GM12878 (cell line): ENCODE results near the gene IP6K3. TPM values are rescaled to one million over a fixed set of nuclear protein-coding genes. Genes with fewer than 3 reads are reported as not detected.

Source experiments
- ATAC-seq: fragments of 200-7000 bp; cut with Tn5 transposase; 3 replicates; pipeline ENCODE4 v1.9.1; 2020; ENCODE audit warnings: mild to moderate bottlenecking, moderate library complexity
- BruUV-seq: library from RNA; stranded (reverse); fragments of 400-500 nt; replicated peaks from 2 replicates; lab custom pipeline; 2021; lab: Mats Ljungman, UMichigan
- CTCF ChIA-PET: fragments of 300-600 bp; sonication (Branson Sonifier 250); formaldehyde crosslinking; extraction: SDS; loops from one replicate; lab custom pipeline; 2021; ENCODE audit warnings: inconsistent platforms; lab: Yijun Ruan, JAX
- POLR2A ChIA-PET: fragments of 350-600 bp; formaldehyde crosslinking; extraction: SDS; loops from one replicate; lab custom pipeline; 2021; ENCODE audit warnings: inconsistent platforms; lab: Charles Lee
- RAD21 ChIA-PET: fragments of 300-600 bp; sonication (Branson Sonifier 250); formaldehyde crosslinking; loops from one replicate; lab custom pipeline; 2023; ENCODE audit warnings: antibody characterized with exemption; ENCODE audit not compliant: unreplicated experiment; lab: Charles Lee
- SMC1A ChIA-PET: fragments of 300-600 bp; sonication (Branson Sonifier 250); formaldehyde crosslinking; loops from one replicate; lab custom pipeline; 2023; ENCODE audit not compliant: unreplicated experiment, uncharacterized antibody; lab: Charles Lee
- DNase-seq: peaks from one replicate; pipeline ENCODE4 v3.0.0-alpha.2; 2011; ENCODE audit warnings: low read depth, low spot score
- FAIRE-seq: peaks from 3 replicates; lab custom pipeline; 2011; peaks lifted over from hg19 to GRCh38; lab: Jason Lieb, UNC
- H2AFZ ChIP-seq: 2 replicates; pipeline ENCODE4 v1.6.0; 2011; ENCODE audit warnings: low read depth, low read length, control low read depth; ENCODE audit not compliant: control insufficient read depth
- H3K27ac ChIP-seq: 2 replicates; pipeline ENCODE4 v1.5.1; 2011; ENCODE audit warnings: control low read depth; ENCODE audit not compliant: control insufficient read depth, insufficient read depth
- H3K27me3 ChIP-seq, 2 experiments: replicated peaks in 1 of 2; 2 replicates each; pipeline versions ENCODE4 v1.6.0 to v1.6.1; 2011; ENCODE audit warnings: low read length in 1 of 2; ENCODE audit not compliant: control insufficient read depth in 2 of 2, insufficient read depth in 2 of 2
- H3K36me3 ChIP-seq, 2 experiments: 2 replicates each; pipeline ENCODE4 v1.5.1; 2011; ENCODE audit warnings: low read length in 1 of 2; ENCODE audit not compliant: control insufficient read depth in 2 of 2, insufficient read depth in 2 of 2
- H3K4me1 ChIP-seq: 2 replicates; pipeline ENCODE4 v1.6.1; 2011; ENCODE audit warnings: mild to moderate bottlenecking, low read length, moderate library complexity, mixed read lengths; ENCODE audit not compliant: control insufficient read depth, insufficient read depth
- H3K4me2 ChIP-seq: 2 replicates; pipeline ENCODE4 v1.6.0; 2011; ENCODE audit warnings: control low read depth; ENCODE audit not compliant: control insufficient read depth, insufficient read depth
- H3K4me3 ChIP-seq: fragments of 200-600 bp; sonication (generic); 2 replicates; pipeline ENCODE4 v1.5.1; 2016
- H3K79me2 ChIP-seq: 2 replicates; pipeline ENCODE4 v1.6.0; 2011; ENCODE audit warnings: low read length; ENCODE audit not compliant: control insufficient read depth, insufficient read depth
- H3K9ac ChIP-seq: 2 replicates; pipeline ENCODE4 v1.8.0; 2011; ENCODE audit warnings: low read length, control low read depth, mixed read lengths; ENCODE audit not compliant: control insufficient read depth, insufficient read depth
- H3K9me3 ChIP-seq: replicated peaks from 3 replicates; pipeline ENCODE4 v1.5.1; 2011; ENCODE audit warnings: mild to moderate bottlenecking, low read length; ENCODE audit not compliant: control insufficient read depth, insufficient read depth
- H4K20me1 ChIP-seq: 2 replicates; pipeline ENCODE4 v1.6.0; 2011; ENCODE audit not compliant: control insufficient read depth, insufficient read depth
- BACH1 ChIP-seq: fragments of 450-650 bp; IDR thresholded peaks from 2 replicates; pipeline ENCODE4 v1.6.1; 2017; ENCODE audit warnings: mild to moderate bottlenecking, borderline replicate concordance
- BMI1 ChIP-seq: fragments of 450-650 bp; IDR thresholded peaks from 2 replicates; pipeline ENCODE4 v1.6.1; 2016; ENCODE audit warnings: mild to moderate bottlenecking, moderate library complexity, borderline replicate concordance
- CHD4 ChIP-seq: fragments of 200-600 bp; sonication (generic); IDR thresholded peaks from 2 replicates; pipeline ENCODE4 v1.6.1; 2016; ENCODE audit warnings: mild to moderate bottlenecking
- ELK1 ChIP-seq: IDR thresholded peaks from 2 replicates; pipeline ENCODE4 v1.6.1; 2012; ENCODE audit warnings: low read depth, low read length, improper control_type of control experiment
- NFIC ChIP-seq: IDR thresholded peaks from 2 replicates; pipeline ENCODE4 v1.6.1; 2012; ENCODE audit warnings: low read depth, mild to moderate bottlenecking, inconsistent platforms, low read length, moderate library complexity
- RAD51 ChIP-seq: fragments of 450-650 bp; IDR thresholded peaks from 2 replicates; pipeline ENCODE4 v1.6.1; 2016; ENCODE audit warnings: moderate library complexity, mild to moderate bottlenecking, inconsistent platforms
- SKIL ChIP-seq: fragments of 450-650 bp; IDR thresholded peaks from 2 replicates; pipeline ENCODE4 v1.6.1; 2017; ENCODE audit warnings: mild to moderate bottlenecking, low read depth, inconsistent platforms; ENCODE audit not compliant: poor library complexity, severe bottlenecking
- SP1 ChIP-seq: IDR thresholded peaks from one replicate; pipeline ENCODE4 v1.6.1; 2011; ENCODE audit warnings: low read depth, low read length
- TCF12 ChIP-seq: IDR thresholded peaks from 2 replicates; pipeline ENCODE4 v1.6.1; 2011; ENCODE audit warnings: low read depth, mild to moderate bottlenecking, low read length
- ZNF622 ChIP-seq: fragments of 450-650 bp; IDR thresholded peaks from 2 replicates; pipeline ENCODE4 v1.6.1; 2017; ENCODE audit warnings: mild to moderate bottlenecking, inconsistent platforms
- ZSCAN29 ChIP-seq: fragments of 450-650 bp; IDR thresholded peaks from 2 replicates; pipeline ENCODE4 v1.6.1; 2017; ENCODE audit warnings: mild to moderate bottlenecking, moderate library complexity
- WGBS: methylation state at CpG from one replicate; pipeline ENCODE4 v1.1.6; 2016; ENCODE audit warnings: low lambda C conversion rate; ENCODE audit not compliant: insufficient replicate concordance, insufficient coverage; ENCODE audit errors: missing lambda C conversion rate; 5-methylcytosine and 5-hydroxymethylcytosine counted together
- in situ Hi-C: fragments of 300-500 bp; cut with MboI; formaldehyde crosslinking; loops from 9 replicates; pipeline ENCODE4 v1.14.3; 2018; ENCODE audit warnings: mixed read lengths
- intact Hi-C: fragments of 100-400 bp; cut with micrococcal nuclease; formaldehyde crosslinking; loops from one replicate; pipeline ENCODE4 v1.14.2; 2022; ENCODE audit not compliant: unreplicated experiment
- polyA plus RNA-seq, 11 experiments: library from polyadenylated mRNA; depleted of rRNA in 4 of 11; unstranded in 6 of 11; stranded (reverse) in 5 of 11; fragments of >200 nt; fragmentation: Nextera tagmentation in 4 of 11; fragmentation: Illumina TruSeq in 1 of 11; extraction: Ambion mirVana in 4 of 11; extraction: Trizol in 1 of 11; gene quantifications; 1 replicate in 1 of 11; 2 replicates in 10 of 11; pipeline versions ENCODE4 v1.2.1 to v1.2.3, GENCODE V29; 2011 to 2016; ENCODE audit warnings: inconsistent platforms in 2 of 11, missing spikeins in 2 of 11, low read depth in 1 of 11
- total RNA-seq, 4 experiments: library from RNA; depleted of rRNA in 3 of 4; stranded (reverse); fragments of >200 nt in 3 of 4; fragmentation: Illumina TruSeq in 1 of 4; extraction: Trizol in 1 of 4; gene quantifications; 2 replicates each; pipeline versions ENCODE4 v1.2.1 to v1.2.3, GENCODE V29; 2013 to 2021

IP6K3 gene
- total and polyA plus RNA-seq, 10 of the 15 experiments (the other 5 are each of a cell fraction or from before 2014, with no cell fraction given), result 0.02 to 0.15 (median 0.09) TPM; not detected in 7

- TF ChIP-seq RAD51, result no peak
- no peak for TF ChIP-seq CHD4
- TF ChIP-seq NFIC, result no peak
Measured at GRCh38 chr6:33794910-33795623, 48.4 kb upstream of the IP6K3 start (continued).

DNA sequence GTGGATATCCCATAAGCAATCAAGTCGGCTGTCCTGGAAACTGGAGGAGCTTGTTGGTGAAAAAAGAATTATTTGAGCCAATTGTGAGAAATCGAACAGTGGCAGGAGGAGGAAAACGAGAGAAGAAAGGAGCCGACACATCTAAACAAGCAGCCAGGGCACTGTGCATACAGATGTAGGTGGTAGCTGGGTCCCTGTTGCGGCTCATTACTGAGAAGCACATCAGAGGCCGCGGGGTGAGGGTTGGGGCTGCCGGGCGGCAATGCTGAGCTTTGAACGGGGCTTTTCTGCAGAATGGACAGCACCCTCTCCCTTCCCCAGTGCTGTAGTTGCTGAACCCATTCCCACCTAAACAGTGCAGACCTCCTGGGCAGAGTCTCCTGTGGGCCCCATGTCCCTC, 46.3 kb upstream of the IP6K3 start:
- intact Hi-C loops, result no loop called here
- FAIRE-seq, result no peak
- POLR2A ChIA-PET, result no interaction called here
- Histone ChIP-seq H2AFZ (no peak overlapping the region), H3K36me3 (no peaks in the 10 kb centered on the region), H3K4me1 (no peaks in the 10 kb centered on the region), H3K4me3 (no peak overlapping the region), H3K27me3 (no peaks in the 10 kb centered on the region; a peak in 2 of 4 replicates), H3K79me2 (peaks cover 9% of the 10 kb centered on the region), H3K27ac (no peak overlapping the region), H3K4me2 (no peak overlapping the region), H3K9ac (no peak overlapping the region), H3K9me3 (no peaks in the 10 kb centered on the region), H4K20me1 (no peaks in the 10 kb centered on the region)
- WGBS, result 32% methylated on average over 10 of the region's 10 CpGs
- SMC1A ChIA-PET, result no interaction called here
- no peak for DNase-seq
- ATAC-seq, result no peak
- CTCF ChIA-PET, result no interaction called here
- TF ChIP-seq BACH1 (no peak), ZNF622 (no peak), ZSCAN29 (no peak), TCF12 (no peak), BMI1 (no peak), SP1 (no peak), ELK1 (no peak), SKIL (no peak)
- BruUV-seq, result no TSS peak
- in situ Hi-C loops, result no loop called here
- RAD21 ChIA-PET, result no interaction called here
